Testis (tissue), 2 donors: ENCODE data around the gene MRO.

Experiments
- CTCF ChIP-seq, 3 experiments: fragments of 450-650 bp in 2 of 3; fragments of 200-600 bp in 1 of 3; sonication (generic) in 1 of 3; IDR thresholded peaks; one replicate each; pipeline ENCODE4 v1.5.1; 2016 to 2019; ENCODE audit warnings: antibody characterized with exemption in 3 of 3, mild to moderate bottlenecking in 2 of 3, moderate library complexity in 1 of 3
- POLR2A ChIP-seq: fragments of 450-650 bp; IDR thresholded peaks from one replicate; pipeline ENCODE4 v1.6.1; 2017; ENCODE audit warnings: antibody characterized with exemption, mild to moderate bottlenecking, moderate library complexity

GRCh38 chr18:50775207-50775606 lies 44.6 kb downstream of the MRO start:
- TF ChIP-seq CTCF (IDR thresholded peaks at IDR 0.05) = no peak
- TF ChIP-seq POLR2A = no peak
